Aorta (tissue), 4 donors: Measurements from ENCODE around the gene CDPF1. TPM values are rescaled to one million over a fixed set of nuclear protein-coding genes. Genes with fewer than 3 reads are reported as not detected.

Source experiments
- polyA plus RNA-seq, 2 donors: library from polyadenylated mRNA; stranded (reverse); fragments of 200-250 nt; gene quantifications; one replicate each; pipeline ENCODE4 v1.2.3, GENCODE V29; 2013
- total RNA-seq, 2 donors: library from RNA; stranded (reverse); fragmentation: NEBNext Ultra II Directional; extraction: Animal tissue kit (Norgen Biotek cat#: 25700); gene quantifications; one replicate each; pipeline ENCODE4 v1.2.1, GENCODE V29; 2021
- donor health status: healthy with polysubstance abuse.
- donor health status: Bipolar disorder and iron deficiency.
- donor health status: DM: no; HTN: no; CAD: no.
- donor health status: DM: yes; HTN: yes; CAD: no.

The CDPF1 gene
- total and polyA plus RNA-seq, 4 donors, result 4.1 to 17.8 (median 9.9) TPM

Other genes with a start within 250 kb of the CDPF1 start
- gene PPARA, start 99.8 kb downstream of the CDPF1 start, total RNA-seq, result 10 to 100 TPM; 29.6 to 32.1 TPM
- gene PPARA, start 99.8 kb downstream of the CDPF1 start, polyA plus RNA-seq, result 1 to 10 TPM; 6.9 to 9.8 TPM
- gene PKDREJ, start 13.1 kb upstream of the CDPF1 start, total RNA-seq, result under 1 TPM in 1 of 2 donors, not detected in 1; 0.15 TPM
- under 1 TPM in 1 of 2 donors, not detected in 1; 0.05 TPM for gene PKDREJ, start 13.1 kb upstream of the CDPF1 start, polyA plus RNA-seq
- 10 to 100 TPM; 23.3 to 23.9 TPM for gene TTC38, start 17.7 kb upstream of the CDPF1 start, total RNA-seq
- 10 to 100 TPM; 26.7 to 28.2 TPM for gene TTC38, start 17.7 kb upstream of the CDPF1 start, polyA plus RNA-seq
- 1 to 10 TPM in 1 of 2 donors, under 1 TPM in 1; 0.55 to 1.5 TPM for gene GTSE1, start 46.6 kb upstream of the CDPF1 start, total RNA-seq
- gene GTSE1, start 46.6 kb upstream of the CDPF1 start, polyA plus RNA-seq, result 1 to 10 TPM in 1 of 2 donors, under 1 TPM in 1; 0.82 to 1.0 TPM
- gene TRMU, start 85.4 kb upstream of the CDPF1 start, total RNA-seq, result 10 to 100 TPM; 29.8 to 37.8 TPM
- 10 to 100 TPM; 11.3 to 66.4 TPM for gene TRMU, start 85.4 kb upstream of the CDPF1 start, polyA plus RNA-seq